ENCODE data around the gene EXD3.

GRCh38 chr9:137445930-137446431 lies 23.0 kb upstream of the EXD3 start:
- TF ChIP-seq, protein P1, sequence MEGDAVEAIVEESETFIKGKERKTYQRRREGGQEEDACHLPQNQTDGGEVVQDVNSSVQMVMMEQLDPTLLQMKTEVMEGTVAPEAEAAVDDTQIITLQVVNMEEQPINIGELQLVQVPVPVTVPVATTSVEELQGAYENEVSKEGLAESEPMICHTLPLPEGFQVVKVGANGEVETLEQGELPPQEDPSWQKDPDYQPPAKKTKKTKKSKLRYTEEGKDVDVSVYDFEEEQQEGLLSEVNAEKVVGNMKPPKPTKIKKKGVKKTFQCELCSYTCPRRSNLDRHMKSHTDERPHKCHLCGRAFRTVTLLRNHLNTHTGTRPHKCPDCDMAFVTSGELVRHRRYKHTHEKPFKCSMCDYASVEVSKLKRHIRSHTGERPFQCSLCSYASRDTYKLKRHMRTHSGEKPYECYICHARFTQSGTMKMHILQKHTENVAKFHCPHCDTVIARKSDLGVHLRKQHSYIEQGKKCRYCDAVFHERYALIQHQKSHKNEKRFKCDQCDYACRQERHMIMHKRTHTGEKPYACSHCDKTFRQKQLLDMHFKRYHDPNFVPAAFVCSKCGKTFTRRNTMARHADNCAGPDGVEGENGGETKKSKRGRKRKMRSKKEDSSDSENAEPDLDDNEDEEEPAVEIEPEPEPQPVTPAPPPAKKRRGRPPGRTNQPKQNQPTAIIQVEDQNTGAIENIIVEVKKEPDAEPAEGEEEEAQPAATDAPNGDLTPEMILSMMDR (IDR thresholded peaks at IDR 0.05): no peak
- TF ChIP-seq POLR2A (IDR thresholded peaks at IDR 0.05): no peak

All from stomach (tissue), 4 donors.